Activated naive CD4-positive, alpha-beta T cell treated with anti-CD3 and anti-CD28 coated beads, Interleukin-2, amount 10 ng/mL, durations not matched to agents 7 days and 5 days (primary cell): ENCODE results near the gene MYO3B.
"Not testable (repeated sequence)": the region's sequence is repeated elsewhere in the genome, so short reads cannot be mapped to it uniquely, and the experiment has no call there.

Experiments used
- CTCF ChIA-PET: fragments of 350-600 bp; sonication (Branson Sonifier 250); formaldehyde crosslinking; loops from one replicate; lab custom pipeline; 2021; ENCODE audit warnings: antibody characterized with exemption; lab: Charles Lee
- DNase-seq: peaks from one replicate; pipeline ENCODE4 v3.0.0-alpha.2; 2020
- H3K27ac Mint-ChIP-seq: one replicate; pipeline ENCODE4 v1.8.0; 2021; ENCODE audit warnings: mild to moderate bottlenecking, moderate library complexity, mixed read lengths
- H3K27me3 Mint-ChIP-seq: one replicate; pipeline ENCODE4 v1.8.0; 2021; ENCODE audit warnings: mild to moderate bottlenecking, mixed read lengths
- H3K36me3 Mint-ChIP-seq: one replicate; pipeline ENCODE4 v1.8.0; 2021; ENCODE audit warnings: mixed read lengths
- H3K4me1 Mint-ChIP-seq: one replicate; pipeline ENCODE4 v1.8.0; 2021; ENCODE audit warnings: mixed read lengths
- H3K4me3 Mint-ChIP-seq: one replicate; pipeline ENCODE4 v1.8.0; 2021; ENCODE audit warnings: mild to moderate bottlenecking, moderate library complexity, mixed read lengths
- H3K9me3 Mint-ChIP-seq: one replicate; pipeline ENCODE4 v1.8.0; 2021; ENCODE audit warnings: mixed read lengths

Gene MYO3B

DNA sequence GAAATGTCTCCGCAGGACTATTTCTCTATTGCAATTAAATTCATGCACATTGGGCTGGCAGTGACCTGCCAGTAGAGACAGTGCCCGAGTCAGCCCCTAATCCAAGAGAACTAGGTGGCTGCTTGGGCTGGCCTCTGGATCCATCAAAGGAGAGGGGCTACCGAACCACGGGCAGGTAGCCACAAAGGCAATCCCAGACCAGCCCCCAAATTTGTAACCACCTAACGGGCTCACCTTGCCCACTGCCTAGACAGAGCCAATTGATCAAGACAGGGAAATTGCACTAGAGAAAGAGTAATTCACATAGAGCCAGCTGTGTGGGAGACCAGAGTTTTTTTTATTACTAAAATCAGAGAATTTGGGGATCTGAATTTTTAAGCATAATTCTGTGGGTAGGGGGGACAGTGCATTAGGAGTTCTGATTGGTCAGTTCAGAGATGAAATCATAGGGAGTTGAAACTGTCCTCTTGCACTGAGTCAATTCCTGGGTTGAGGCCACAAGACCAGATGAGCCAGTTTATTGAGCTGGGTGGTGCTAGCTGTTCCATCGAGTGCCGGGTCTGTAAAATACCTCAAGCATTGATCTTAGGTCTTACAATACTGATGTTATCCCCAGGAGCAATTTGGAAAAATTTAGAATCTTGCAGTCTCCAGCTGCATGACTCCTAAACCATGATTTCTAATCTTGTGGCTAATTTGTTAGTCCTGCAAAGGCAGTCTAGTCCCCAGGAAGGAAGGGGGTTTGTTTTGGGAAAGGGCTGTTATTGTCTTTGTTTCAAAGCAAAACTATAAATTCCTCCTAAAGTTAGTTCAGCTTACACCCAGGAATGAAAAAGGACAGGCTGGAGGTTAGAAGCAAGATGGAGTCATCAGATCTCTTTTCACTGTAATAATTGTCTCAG lies 276.8 kb downstream of the MYO3B start:
- H3K9me3 Mint-ChIP-seq: no peaks in the 10 kb centered on the region
- DNase-seq: no peak
- H3K27me3 Mint-ChIP-seq: peaks cover 12% of the 10 kb centered on the region
- no peaks in the 10 kb centered on the region for H3K36me3 Mint-ChIP-seq
- H3K4me1 Mint-ChIP-seq: no peaks in the 10 kb centered on the region
- no peak overlapping the region for H3K27ac Mint-ChIP-seq
- CTCF ChIA-PET: no interaction called here
- no peak overlapping the region for H3K4me3 Mint-ChIP-seq

DNA sequence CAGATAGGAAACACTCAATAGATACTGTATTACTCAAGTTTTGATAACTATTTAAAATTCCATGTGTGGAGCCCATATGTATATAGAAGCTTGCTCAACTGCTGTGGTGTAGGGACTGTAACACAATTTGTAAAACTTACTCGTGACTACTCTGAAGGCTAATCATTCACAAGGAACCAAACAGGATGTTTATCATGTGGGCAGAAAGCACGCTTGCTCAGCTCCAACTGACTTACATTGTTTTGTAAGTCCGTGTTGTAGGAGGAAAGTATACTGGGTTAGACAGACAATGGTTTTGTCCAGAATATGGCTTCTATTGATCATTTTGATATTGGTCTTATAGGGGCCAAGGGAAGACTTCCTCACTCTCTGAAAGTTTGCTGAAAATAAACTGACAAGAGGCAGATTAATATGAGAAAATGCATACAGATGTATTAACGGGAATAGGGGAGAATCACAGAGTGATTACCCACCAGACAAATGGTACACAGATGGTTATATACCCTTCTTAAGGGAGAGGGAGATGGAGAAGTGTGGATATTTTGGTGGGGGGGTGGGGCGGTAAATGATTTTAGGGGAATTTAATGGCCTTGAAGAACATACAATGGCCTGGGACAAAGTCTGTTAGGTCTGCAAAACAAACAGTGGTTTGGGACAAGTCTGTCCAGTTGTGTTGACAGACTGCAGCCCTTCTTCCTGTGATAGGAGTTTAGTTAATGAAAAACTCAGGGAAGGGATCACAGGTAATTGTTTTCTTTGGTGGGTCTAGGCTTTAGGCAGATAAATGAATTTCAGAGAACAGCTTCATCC lies 277.9 kb downstream of the MYO3B start:
- Mint-ChIP-seq H3K9me3 (no peaks in the 10 kb centered on the region), H3K4me1 (no peaks in the 10 kb centered on the region), H3K27me3 (peaks cover 10% of the 10 kb centered on the region), H3K36me3 (no peaks in the 10 kb centered on the region), H3K27ac (no peak overlapping the region), H3K4me3 (no peak overlapping the region)
- CTCF ChIA-PET: interaction anchor here (0.6 kb wide), 1 partner anchor 397 kb away, joined by 4 read pairs; no protein-coding TSS in a partner anchor
- no peak for DNase-seq

DNA sequence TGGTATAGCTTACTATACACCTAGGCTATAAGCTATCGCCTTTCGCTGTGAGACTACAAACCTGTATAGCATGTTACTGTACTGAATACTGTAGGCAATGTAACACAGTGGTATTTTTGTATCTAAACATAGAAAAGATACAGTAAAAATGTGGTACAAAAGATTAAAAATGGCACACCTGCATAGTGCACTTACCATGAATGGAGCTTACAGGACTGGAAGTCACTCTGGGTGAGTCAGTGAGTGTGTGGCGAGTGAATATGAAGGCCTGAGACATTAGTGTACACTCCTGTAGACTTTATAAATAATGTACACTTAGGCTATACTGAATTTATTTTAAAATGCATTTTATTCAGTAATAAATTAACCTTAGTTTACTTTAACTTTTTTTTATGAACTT lies 279.0 kb downstream of the MYO3B start:
- H3K36me3 Mint-ChIP-seq: no peaks in the 10 kb centered on the region
- H3K27ac Mint-ChIP-seq: no peak overlapping the region
- H3K4me3 Mint-ChIP-seq: no peak overlapping the region

DNA sequence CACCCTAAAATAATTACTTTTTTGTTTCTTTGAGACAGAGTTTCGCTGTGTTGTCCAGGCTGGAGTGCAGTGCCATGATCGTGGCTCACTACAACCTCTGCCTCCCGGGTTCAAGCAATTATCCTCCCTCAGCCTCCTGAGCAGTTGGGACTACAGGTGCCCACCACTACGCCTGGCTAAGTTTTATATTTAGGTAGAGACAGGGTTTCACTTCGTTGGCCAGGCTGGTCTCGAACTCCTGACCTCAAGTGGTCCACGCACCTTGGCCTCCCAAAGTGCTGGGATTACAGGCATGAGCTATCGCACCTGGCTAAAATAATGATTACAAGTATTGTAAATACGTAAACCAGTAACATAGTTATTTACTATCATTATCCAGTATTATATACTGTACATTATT lies 279.8 kb downstream of the MYO3B start:
- H3K4me3 Mint-ChIP-seq: no peak overlapping the region
- peaks cover 7% of the 10 kb centered on the region for H3K27me3 Mint-ChIP-seq
- no peak overlapping the region for H3K27ac Mint-ChIP-seq
- H3K9me3 Mint-ChIP-seq: no peaks in the 10 kb centered on the region
- DNase-seq: no peak
- CTCF ChIA-PET: interaction anchor here (0.6 kb wide), 1 partner anchor 415 kb away, joined by 4 read pairs; no protein-coding TSS in a partner anchor
- no peaks in the 10 kb centered on the region for H3K36me3 Mint-ChIP-seq
- no peaks in the 10 kb centered on the region for H3K4me1 Mint-ChIP-seq

More for the DNA sequence above, 279.0 kb downstream of the MYO3B start:
- Mint-ChIP-seq H3K9me3 (no peaks in the 10 kb centered on the region), H3K4me1 (no peaks in the 10 kb centered on the region), H3K27me3 (peaks cover 7% of the 10 kb centered on the region)
- CTCF ChIA-PET: no interaction called here
- no peak for DNase-seq

DNA sequence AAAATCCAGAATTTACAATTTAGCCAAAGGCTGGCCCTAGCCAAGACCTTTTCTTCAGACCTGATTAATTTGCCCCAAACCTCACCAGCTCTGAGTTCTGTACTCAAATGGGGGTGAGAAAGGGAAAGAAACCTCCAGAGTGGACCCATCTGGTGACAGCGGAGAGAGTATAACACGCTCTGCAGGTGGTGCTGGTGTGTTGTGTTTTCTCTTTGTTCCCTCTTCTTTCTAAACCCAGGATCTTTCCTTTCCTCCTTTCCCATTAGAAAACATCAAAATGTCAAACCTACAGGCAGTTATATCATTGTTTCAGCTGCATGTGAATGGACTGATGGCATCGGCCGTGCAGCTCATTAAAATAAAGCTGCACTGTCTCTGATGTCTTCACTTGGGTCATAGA lies 283.9 kb downstream of the MYO3B start:
- Mint-ChIP-seq H3K4me3 (no peak overlapping the region), H3K4me1 (no peaks in the 10 kb centered on the region), H3K27ac (no peak overlapping the region), H3K36me3 (no peaks in the 10 kb centered on the region), H3K9me3 (no peaks in the 10 kb centered on the region), H3K27me3 (peaks cover 4% of the 10 kb centered on the region)
- CTCF ChIA-PET: no interaction called here
- no peak for DNase-seq

DNA sequence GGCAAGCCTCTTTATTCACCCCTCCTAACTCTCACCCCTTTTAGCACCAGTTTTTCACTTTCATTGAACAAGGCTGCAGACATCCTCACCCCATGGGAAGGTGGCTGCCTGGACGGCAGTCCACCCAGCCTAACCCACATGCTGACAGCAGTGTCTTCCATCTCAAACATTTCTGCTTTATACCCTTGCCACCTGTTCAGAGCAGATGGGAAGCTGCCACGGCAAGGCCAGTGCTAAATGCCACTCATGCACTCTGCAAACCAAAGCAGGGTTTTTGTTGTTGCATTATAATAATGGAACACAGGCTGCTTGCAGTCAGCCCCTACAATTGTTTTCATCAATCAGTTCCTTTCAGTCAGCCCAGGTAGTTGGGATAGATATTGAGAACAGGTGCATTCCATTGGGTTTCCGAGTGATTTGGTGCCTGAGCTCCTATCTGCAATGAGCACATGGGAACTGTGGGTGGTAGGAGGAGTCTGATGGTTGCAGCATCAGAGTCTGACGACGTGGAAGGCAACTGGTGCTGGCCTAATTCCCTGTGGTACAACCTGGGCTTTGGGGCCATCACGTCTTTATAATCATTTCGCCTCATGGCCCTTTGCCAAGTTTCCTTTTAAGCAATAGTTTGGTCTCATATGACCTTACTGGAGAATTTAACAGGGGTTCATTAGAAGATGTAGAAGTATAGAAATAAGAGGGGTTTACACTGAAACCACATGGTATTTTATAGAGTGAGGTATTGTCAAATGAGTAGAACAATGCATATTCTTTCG lies 284.7 kb downstream of the MYO3B start:
- Mint-ChIP-seq H3K4me1 (no peaks in the 10 kb centered on the region), H3K36me3 (no peaks in the 10 kb centered on the region), H3K4me3 (no peak overlapping the region), H3K9me3 (no peaks in the 10 kb centered on the region), H3K27me3 (peaks cover 4% of the 10 kb centered on the region), H3K27ac (no peak overlapping the region)
- DNase-seq: no peak
- CTCF ChIA-PET: no interaction called here

DNA sequence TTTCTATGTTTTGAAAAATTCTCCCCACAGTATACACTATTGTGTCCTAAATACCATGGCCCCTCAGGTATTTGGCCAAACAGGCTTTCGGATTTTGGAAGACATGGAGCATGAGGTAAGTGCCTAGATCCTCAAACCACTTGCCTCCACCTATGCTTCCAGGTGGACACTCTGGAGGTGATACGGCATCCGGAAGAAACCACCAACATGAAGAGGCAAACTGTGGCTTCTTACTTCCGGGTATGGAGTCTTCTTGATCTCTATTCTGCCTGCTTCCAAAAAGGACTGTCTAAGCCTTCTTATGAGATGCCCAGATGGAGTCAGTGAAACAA lies 285.2 kb downstream of the MYO3B start:
- CTCF ChIA-PET: no interaction called here
- Mint-ChIP-seq H3K27me3 (peaks cover 4% of the 10 kb centered on the region), H3K4me3 (no peak overlapping the region), H3K27ac (no peak overlapping the region), H3K36me3 (no peaks in the 10 kb centered on the region), H3K9me3 (no peaks in the 10 kb centered on the region), H3K4me1 (no peaks in the 10 kb centered on the region)
- DNase-seq: no peak

DNA sequence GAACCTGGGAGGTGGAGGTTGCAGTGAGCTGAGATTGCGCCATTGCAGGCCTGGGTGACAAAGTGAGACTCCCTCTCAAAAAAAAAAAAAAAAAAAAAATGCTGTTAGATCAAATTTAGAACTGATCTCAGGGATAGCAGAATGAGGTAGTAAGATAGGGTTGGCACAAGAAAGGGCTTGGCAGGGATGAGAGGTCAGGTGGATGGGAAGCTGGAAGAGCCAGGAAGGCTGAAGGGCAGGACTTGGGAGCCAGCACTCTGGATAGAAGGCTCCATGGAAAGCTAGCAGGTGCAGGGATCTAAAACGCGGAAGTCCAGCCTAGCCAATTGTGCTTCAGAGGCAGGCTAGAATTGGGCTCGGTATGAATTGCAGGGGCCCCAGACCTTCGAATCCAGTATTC lies 286.3 kb downstream of the MYO3B start:
- Mint-ChIP-seq H3K36me3 (no peaks in the 10 kb centered on the region), H3K27me3 (peaks cover 7% of the 10 kb centered on the region), H3K4me1 (no peaks in the 10 kb centered on the region), H3K9me3 (no peaks in the 10 kb centered on the region), H3K27ac (no peak overlapping the region), H3K4me3 (no peak overlapping the region)
- CTCF ChIA-PET: no interaction called here
- DNase-seq: no peak

DNA sequence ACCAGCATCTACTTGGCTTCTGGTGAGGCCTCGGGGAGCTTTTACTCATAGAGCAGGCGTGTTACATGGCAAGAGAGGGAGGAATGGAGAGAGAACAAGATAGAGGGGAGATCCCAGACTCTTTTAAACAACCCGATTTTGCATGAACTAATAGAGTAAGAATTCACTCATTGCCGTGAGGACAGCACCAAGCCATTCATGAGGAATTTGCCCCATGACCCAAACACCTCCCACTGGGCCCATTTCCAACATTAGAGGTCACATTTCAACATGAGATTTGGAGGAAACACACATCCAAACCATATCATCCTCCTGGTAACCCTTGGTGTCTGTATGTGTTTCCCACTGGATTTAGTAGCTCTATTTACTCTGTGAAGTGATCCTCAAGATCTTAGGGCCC lies 287.3 kb downstream of the MYO3B start:
- CTCF ChIA-PET: no interaction called here
- Mint-ChIP-seq H3K27ac (no peak overlapping the region), H3K4me3 (no peak overlapping the region), H3K27me3 (peaks cover 7% of the 10 kb centered on the region), H3K4me1 (no peaks in the 10 kb centered on the region), H3K9me3 (no peaks in the 10 kb centered on the region), H3K36me3 (no peaks in the 10 kb centered on the region)
- no peak for DNase-seq

DNA sequence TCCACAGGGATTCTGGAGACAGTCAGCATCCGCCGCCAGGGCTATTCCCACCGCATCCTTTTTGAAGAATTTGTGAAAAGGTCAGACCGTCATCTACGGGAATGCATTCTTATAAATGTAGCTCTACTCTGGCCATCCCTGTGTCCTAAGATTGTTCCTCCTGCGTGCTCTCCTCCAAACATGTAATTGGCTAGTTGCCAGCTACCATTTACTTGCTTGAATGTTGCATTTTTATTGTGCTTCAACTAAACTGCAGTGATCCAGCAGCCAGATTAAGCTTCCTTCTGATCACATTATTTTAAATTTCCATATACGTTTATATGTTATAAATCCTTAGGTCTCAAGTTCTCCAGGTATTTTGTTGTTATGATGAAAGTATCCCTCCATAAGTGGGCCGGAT lies 288.7 kb downstream of the MYO3B start:
- Mint-ChIP-seq H3K27me3 (peaks cover 11% of the 10 kb centered on the region), H3K9me3 (no peaks in the 10 kb centered on the region), H3K4me3 (no peak overlapping the region), H3K4me1 (no peaks in the 10 kb centered on the region), H3K27ac (no peak overlapping the region), H3K36me3 (no peaks in the 10 kb centered on the region)
- CTCF ChIA-PET: no interaction called here
- no peak for DNase-seq

DNA sequence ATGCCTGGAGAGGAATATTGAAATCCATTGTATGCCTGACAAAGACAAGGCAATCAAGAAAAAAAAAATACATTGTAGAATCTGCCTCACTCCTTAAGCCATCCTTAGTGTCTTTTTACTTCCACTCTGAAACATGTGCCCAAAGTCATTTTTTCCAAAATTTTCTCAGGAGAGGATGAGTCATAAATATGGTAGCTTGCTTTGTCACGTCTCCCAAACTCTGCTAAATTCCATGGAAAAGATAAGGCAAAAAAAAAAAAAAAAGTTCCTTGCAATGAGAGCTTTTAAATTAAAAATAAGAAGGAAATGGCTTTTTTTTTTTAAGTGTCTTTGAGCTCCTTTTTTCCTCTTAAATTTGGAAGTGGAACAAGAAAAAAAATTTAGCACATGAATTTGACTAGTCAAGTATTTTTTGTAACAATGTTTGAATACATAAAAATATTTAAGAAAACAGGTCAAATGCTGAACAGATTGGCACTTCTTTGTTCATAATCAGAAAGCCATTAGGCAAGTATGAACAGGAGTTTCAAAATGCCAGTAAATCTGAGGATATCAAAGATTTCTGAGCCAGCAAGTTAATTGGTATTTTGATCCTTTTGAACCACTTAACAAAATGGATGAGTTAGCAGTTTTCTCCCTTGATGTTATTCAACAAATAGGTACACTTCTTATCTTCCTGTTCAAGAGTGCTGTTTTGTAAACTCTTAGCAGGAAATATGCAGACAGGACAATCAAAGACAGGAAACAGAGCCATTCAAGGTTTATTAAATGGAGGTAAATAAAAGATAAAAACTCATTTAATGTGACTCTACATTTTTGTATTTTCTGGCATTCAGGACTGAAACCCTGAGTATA lies 289.8 kb downstream of the MYO3B start:
- Mint-ChIP-seq H3K27me3 (peaks cover 11% of the 10 kb centered on the region), H3K4me1 (no peaks in the 10 kb centered on the region), H3K9me3 (no peaks in the 10 kb centered on the region), H3K27ac (no peak overlapping the region), H3K4me3 (no peak overlapping the region), H3K36me3 (no peaks in the 10 kb centered on the region)
- CTCF ChIA-PET: interaction anchor here (0.7 kb wide), 1 partner anchor 171 kb away, joined by 3 read pairs; no protein-coding TSS in a partner anchor
- no peak for DNase-seq

DNA sequence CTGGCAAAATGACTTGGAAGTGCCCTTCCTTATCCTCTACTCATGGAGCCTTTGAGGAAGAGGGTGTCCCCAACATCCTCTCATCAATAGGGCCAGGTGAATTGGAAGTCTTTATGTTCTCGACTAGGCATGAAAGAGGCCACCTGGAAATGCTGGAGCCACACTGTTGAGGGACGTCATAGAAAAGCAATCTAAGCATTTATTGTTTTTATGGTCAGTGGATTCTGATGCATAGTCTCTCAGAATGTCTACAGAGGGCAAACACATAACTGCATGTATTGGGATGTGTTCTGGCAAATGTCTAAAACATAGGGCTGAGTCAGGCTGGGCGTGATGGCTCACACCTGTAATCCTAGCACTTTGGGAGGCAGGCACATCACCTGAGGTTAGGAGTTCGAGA lies 290.6 kb downstream of the MYO3B start:
- Mint-ChIP-seq H3K4me3 (no peak overlapping the region), H3K4me1 (no peaks in the 10 kb centered on the region), H3K36me3 (no peaks in the 10 kb centered on the region), H3K27me3 (peaks cover 11% of the 10 kb centered on the region), H3K9me3 (no peaks in the 10 kb centered on the region), H3K27ac (no peak overlapping the region)
- no peak for DNase-seq
- CTCF ChIA-PET: no interaction called here

DNA sequence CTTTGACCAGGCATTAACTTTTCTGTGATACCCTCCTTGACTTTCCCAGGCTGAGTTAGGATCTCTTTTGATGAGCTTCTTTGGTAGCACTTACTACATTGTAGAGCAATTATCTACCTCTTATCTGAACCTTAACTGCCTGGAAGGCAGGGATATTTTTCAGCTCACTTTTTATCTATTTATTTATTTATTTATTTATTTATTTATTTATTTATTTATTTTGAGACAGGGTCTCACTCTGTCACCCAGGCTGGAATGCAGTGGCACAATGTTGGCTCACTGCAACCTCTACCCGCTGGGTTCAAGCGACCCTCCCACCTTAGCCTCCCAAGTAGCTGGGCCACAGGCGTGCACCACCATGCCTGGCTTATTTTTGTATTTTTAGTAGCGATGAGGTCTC lies 294.6 kb downstream of the MYO3B start:
- DNase-seq, H3K27me3 Mint-ChIP-seq, H3K36me3 Mint-ChIP-seq, H3K27ac Mint-ChIP-seq, CTCF ChIA-PET, H3K4me3 Mint-ChIP-seq, H3K4me1 Mint-ChIP-seq, H3K9me3 Mint-ChIP-seq: not testable (repeated sequence)
